GM12892 (cell line): ENCODE data around the gene IFI30. TPM values are rescaled to one million over a fixed set of nuclear protein-coding genes. Genes with fewer than 3 reads are reported as not detected.

Source experiments
- DNase-seq: peaks from one replicate; pipeline ENCODE4 v3.0.0; 2011; ENCODE audit not compliant: insufficient read length
- FAIRE-seq: peaks from 2 replicates; lab custom pipeline; 2011; peaks lifted over from hg19 to GRCh38; lab: Jason Lieb, UNC
- POLR2A ChIP-seq: IDR thresholded peaks from 2 replicates; pipeline ENCODE4 v1.6.1; 2011; ENCODE audit warnings: low read depth, low read length, control low read depth
- POLR2AphosphoS5 ChIP-seq: IDR thresholded peaks from 2 replicates; pipeline ENCODE4 v1.6.1; 2011; ENCODE audit warnings: low read depth, low read length, control low read depth
- TAF1 ChIP-seq: IDR thresholded peaks from 2 replicates; pipeline ENCODE4 v1.6.1; 2011; ENCODE audit warnings: low read depth, mild to moderate bottlenecking, control low read depth, low read length, borderline replicate concordance
- polyA plus RNA-seq: library from polyadenylated mRNA; unstranded; fragments of >200 nt; gene quantifications from one replicate; pipeline ENCODE4 v1.2.1, GENCODE V29; 2012; ENCODE audit warnings: missing spikeins, inconsistent platforms; ENCODE audit not compliant: missing spikeins

Gene IFI30
- polyA plus RNA-seq = 309 TPM

DNA sequence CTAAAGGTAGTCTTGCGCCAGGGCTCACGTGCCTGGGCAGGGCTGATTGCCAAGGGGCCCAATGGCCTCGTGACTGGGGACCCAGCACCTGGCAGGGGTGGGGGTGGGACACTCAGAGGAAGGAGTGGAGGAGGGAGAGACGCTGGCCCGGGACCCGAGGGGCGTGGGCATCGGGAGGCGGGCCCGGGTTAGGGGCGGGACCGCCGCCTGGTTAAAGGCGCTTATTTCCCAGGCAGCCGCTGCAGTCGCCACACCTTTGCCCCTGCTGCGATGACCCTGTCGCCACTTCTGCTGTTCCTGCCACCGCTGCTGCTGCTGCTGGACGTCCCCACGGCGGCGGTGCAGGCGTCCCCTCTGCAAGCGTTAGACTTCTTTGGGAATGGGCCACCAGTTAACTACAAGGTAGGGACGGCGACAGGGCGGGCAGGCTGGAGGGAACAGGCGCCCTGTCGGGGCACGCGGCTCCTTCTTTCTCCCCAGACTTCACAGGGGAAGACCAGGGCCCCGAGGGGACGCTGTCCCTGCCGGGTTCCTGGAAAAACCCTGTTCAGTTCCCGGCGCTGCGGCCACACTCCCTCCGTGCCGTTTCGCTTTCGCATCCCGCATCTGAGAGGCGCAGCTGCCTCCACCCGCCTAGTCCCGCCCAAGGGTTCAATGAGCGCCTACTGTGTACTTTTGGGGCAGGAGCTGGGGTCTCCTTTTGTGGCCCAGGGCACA lies at the start of gene IFI30:
Gene IFI30, plus strand, starts transcription at position 242 of the 717 bp plus-strand sequence. Its CDS starts 29 bp downstream, at position 271.
- TF ChIP-seq POLR2AphosphoS5 = peak; percentile 93
- TF ChIP-seq POLR2A = peak; percentile 98
- TF ChIP-seq TAF1 = peak; percentile 71; the same call in 1 of the 2 replicates
- peak; percentile 88 for DNase-seq
- FAIRE-seq = peak; percentile 87

- FAIRE-seq (no peak), DNase-seq (no peak)
- TF ChIP-seq POLR2AphosphoS5 = no peak
- TF ChIP-seq TAF1 = no peak
- no peak for TF ChIP-seq POLR2A
These were observed 49.8 kb upstream of the IFI30 start for GRCh38 chr19:18123819-18124218.

- DNase-seq = no peak
- TF ChIP-seq TAF1 (no peak), POLR2A (no peak), POLR2AphosphoS5 (no peak)
- FAIRE-seq = no peak
These were observed 47.5 kb upstream of the IFI30 start for GRCh38 chr19:18126097-18126496.

DNA sequence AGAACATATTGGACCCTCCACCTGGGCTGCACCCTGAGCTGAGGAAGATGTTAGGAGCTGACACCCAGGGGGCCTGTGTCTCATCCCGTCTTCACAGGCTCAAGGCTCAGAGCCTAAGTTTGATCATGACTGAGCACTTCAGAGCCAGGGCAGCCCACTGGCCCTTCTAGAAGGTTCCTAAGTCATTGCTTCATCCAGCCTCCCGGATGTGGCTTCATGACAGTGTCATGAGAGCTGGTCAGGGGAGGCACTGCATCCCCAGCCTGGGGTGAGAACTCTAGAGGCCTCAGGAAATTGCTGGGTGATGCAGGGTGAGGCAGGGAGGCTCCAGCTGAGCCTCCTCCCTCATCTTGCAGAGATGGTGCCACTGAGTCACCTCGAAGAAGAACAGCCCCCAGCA lies 45.6 kb upstream of the IFI30 start:
- FAIRE-seq (no peak), DNase-seq (no peak)
- TF ChIP-seq POLR2AphosphoS5 (no peak), TAF1 (no peak), POLR2A (no peak)

GRCh38 chr19:18128805-18129204 lies 44.8 kb upstream of the IFI30 start:
- no peak for DNase-seq
- no peak for FAIRE-seq
- TF ChIP-seq POLR2AphosphoS5 (no peak), POLR2A (no peak), TAF1 (no peak)

DNA sequence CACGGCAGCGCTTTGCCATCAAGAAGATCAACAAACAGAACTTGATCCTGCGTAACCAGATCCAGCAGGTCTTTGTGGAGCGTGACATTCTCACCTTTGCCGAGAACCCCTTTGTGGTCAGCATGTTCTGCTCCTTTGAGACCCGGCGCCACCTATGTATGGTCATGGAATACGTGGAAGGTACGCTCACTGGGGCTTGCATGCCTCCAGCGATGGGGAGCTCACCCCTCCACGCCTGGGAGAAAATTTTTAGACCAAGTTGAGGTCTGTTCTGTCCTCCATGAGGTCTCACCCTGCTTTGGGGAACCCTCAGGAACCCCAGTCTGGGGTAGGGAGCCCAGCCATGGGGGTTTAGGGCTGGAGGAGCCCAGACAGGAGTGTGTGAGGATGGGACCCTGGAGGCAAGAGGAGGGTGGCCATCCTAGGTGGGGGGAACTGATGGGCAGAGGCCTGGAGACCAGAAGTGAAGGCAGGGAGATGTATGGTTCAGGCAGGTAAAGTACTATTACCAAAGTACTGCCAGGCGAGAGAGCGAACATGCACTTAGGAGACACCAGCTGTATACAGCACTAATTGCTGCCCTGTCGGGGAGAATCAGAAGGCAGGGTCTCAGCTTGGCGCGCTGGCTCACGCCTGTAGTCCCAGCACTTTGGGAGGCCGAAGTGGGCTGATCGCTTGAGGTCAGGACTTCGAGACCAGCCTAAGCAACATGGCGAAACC lies 42.9 kb upstream of the IFI30 start:
- DNase-seq (no peak), FAIRE-seq (no peak)
- no peak for TF ChIP-seq POLR2AphosphoS5

DNA sequence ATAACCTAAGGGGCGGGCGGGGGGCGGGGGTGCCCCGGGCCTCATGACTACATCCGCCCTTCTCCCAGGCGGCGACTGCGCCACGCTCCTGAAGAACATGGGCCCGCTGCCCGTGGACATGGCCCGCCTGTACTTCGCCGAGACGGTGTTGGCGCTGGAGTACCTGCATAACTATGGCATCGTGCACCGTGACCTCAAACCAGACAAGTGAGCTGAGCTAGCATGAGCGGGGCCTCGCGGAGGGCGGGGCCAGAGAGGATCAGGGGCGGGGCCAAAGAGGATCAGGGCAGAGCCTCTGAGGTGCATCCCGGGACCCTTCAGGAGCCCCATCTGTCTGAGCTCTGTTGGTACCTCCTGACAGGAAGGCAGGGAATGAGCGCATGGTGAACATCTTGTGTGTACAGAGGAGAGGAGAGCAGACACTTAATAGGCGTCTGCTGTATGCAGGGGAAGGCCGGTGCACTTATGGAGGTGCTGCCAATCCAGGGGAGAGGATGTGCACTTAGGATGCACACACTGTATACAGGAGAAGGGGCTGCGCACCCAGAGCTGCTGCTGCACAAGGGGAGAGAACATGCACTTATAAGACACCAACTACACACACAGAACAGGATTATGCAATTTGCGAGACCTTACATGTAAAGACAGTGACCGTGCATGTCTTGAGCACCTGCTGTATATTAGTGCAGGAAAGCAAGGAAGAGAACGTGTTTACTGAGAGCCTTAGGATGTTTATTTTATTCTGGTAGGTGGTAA lies 41.6 kb upstream of the IFI30 start:
- TF ChIP-seq POLR2A (no peak), TAF1 (no peak), POLR2AphosphoS5 (no peak)
- DNase-seq = no peak
- FAIRE-seq = no peak

DNA sequence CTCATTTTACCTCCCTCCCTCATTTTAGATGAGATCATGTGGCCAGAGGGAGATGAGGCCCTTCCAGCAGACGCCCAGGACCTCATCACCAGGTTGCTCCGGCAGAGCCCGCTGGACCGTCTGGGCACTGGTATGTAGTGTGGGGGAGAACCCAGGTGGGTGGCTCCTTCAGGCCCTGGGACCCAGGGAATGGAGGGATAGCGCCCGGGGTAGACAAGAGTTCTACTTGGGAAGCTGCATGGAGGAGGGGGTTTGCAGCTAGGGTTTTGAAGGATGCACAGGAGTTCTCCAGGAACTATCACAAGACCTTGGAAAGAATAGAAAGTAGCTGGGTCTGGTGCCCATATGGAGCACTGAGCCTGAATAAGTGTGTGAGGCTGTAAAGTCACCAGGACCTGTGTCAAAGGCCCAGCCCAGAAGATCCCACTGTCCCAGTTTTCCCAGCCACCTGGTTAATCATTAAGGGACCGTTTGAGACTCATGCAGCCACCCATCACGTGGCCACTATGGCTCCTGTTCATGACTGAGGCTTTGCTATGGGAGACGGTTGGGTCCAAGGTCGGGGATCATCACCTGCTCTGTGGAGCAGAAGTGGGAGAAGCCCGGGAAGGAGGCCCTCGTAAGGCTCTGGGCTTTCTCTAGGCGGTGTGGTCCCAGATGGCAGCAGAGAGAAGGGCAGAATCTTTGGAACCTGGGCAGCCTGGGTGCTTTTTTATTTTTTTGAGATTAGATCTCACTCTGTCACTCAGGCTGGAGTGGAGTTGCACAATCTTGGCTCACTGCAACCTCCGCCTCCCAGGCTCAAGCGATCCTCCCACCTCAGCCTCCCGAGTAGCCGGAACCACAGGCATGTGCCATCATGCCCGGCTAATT lies 37.7 kb upstream of the IFI30 start:
- no peak for TF ChIP-seq POLR2A
- TF ChIP-seq TAF1 = no peak
- DNase-seq (no peak), FAIRE-seq (no peak)

GRCh38 chr19:18137242-18137641 lies 36.4 kb upstream of the IFI30 start:
- FAIRE-seq (no peak), DNase-seq (no peak)
- no peak for TF ChIP-seq TAF1

DNA sequence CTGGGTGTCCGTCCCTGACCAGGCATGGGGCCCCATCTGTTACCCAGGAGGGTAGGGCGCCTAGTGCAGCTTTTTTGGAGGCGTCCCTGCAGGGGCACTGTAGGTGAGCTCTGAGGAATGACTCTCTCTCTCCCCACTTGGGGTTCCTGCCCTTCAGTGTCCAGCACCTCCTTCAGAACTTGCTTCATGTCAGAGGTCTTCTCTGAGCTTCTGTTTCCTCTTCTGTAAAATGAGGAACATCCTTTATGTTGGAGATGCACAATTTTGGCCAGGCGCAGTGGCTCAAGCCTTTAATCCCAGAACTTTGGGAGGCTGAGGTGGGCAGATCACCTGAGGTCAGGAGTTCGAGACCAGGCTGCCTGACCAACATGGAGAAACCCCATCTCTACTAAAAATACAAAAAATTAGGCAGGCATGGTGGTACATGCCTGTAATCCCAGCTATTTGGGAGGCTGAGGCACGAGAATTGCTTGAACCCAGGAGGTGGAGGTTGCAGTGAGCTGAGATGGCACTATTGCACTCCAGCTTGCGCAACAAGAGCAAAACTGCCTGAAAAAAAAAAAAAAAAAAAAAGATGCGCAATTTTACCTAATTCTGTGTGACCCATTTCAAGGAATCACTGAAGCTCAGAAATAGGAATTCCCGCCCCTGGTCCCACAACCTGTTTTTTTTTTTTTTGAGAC lies 35.8 kb upstream of the IFI30 start:
- FAIRE-seq (no peak), DNase-seq (no peak)
- TF ChIP-seq POLR2AphosphoS5 (no peak), POLR2A (no peak), TAF1 (no peak)
